Measurements from ENCODE around the gene NGEF.

DNA sequence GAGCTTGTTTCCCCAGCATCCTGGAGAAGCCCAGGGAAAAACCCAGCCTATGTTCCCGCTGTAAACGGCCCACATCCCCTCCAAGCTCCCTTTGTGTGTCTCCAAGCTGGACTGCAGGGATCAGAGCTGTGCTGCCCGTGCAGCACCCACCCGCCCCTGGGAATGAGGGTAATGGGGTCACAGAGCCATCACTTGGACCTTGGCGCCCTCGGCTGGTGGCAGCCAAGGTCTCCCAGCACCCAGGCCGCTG lies 46.4 kb upstream of the NGEF start:
- TF ChIP-seq EZH2 (IDR thresholded peaks at IDR 0.05; ENCODE audit: borderline replicate concordance, low read depth, low read length, severe bottlenecking), result no peak
- TF ChIP-seq, protein P1, sequence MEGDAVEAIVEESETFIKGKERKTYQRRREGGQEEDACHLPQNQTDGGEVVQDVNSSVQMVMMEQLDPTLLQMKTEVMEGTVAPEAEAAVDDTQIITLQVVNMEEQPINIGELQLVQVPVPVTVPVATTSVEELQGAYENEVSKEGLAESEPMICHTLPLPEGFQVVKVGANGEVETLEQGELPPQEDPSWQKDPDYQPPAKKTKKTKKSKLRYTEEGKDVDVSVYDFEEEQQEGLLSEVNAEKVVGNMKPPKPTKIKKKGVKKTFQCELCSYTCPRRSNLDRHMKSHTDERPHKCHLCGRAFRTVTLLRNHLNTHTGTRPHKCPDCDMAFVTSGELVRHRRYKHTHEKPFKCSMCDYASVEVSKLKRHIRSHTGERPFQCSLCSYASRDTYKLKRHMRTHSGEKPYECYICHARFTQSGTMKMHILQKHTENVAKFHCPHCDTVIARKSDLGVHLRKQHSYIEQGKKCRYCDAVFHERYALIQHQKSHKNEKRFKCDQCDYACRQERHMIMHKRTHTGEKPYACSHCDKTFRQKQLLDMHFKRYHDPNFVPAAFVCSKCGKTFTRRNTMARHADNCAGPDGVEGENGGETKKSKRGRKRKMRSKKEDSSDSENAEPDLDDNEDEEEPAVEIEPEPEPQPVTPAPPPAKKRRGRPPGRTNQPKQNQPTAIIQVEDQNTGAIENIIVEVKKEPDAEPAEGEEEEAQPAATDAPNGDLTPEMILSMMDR (IDR thresholded peaks at IDR 0.05; ENCODE audit: borderline replicate concordance, extremely low read depth, low read length, poor library complexity, severe bottlenecking), result peak; percentile 48
